GM23338 (cell line): ENCODE measurements around the gene COX15. TPM values are rescaled to one million over a fixed set of nuclear protein-coding genes. Genes with fewer than 3 reads are reported as not detected.

ENCODE experiments used
- ATAC-seq: fragments of 200-7000 bp; cut with Tn5 transposase; 3 replicates; pipeline ENCODE4 v1.9.1; 2020
- DNase-seq: peaks from one replicate; pipeline ENCODE4 v3.0.0-alpha.2; 2015; ENCODE audit warnings: low spot score
- H2AFZ ChIP-seq: fragments of 200-600 bp; sonication (generic); 2 replicates; pipeline ENCODE4 v1.8.0; 2016; ENCODE audit warnings: antibody characterized with exemption, mild to moderate bottlenecking, moderate library complexity
- H3F3A ChIP-seq: fragments of 200-600 bp; sonication (generic); replicated peaks from 2 replicates; pipeline ENCODE4 v1.8.0; 2017; ENCODE audit warnings: antibody characterized with exemption, mixed run types, low read depth
- H3K27ac ChIP-seq: fragments of 200-600 bp; sonication (generic); 2 replicates; pipeline ENCODE4 v1.6.1; 2016; ENCODE audit warnings: low read depth
- H3K27me3 ChIP-seq: fragments of 200-600 bp; sonication (generic); 2 replicates; pipeline ENCODE4 v1.8.0; 2016; ENCODE audit warnings: mild to moderate bottlenecking, mixed run types, moderate library complexity; ENCODE audit not compliant: insufficient read depth
- H3K36me3 ChIP-seq: fragments of 200-600 bp; sonication (generic); 2 replicates; pipeline ENCODE4 v1.8.0; 2016; ENCODE audit warnings: mild to moderate bottlenecking; ENCODE audit not compliant: insufficient read depth
- H3K4me1 ChIP-seq: fragments of 200-600 bp; sonication (generic); 2 replicates; pipeline ENCODE4 v1.8.0; 2016; ENCODE audit warnings: mild to moderate bottlenecking, moderate library complexity; ENCODE audit not compliant: insufficient read depth
- H3K4me2 ChIP-seq: fragments of 200-600 bp; sonication (generic); 2 replicates; pipeline ENCODE4 v1.7.1; 2017; ENCODE audit warnings: mixed run types
- H3K4me3 ChIP-seq: fragments of 200-600 bp; sonication (generic); 2 replicates; pipeline ENCODE4 v1.6.1; 2016; ENCODE audit warnings: mixed run types
- H3K79me2 ChIP-seq: fragments of 200-600 bp; sonication (generic); replicated peaks from 2 replicates; pipeline ENCODE4 v1.8.0; 2017; ENCODE audit warnings: mild to moderate bottlenecking; ENCODE audit not compliant: insufficient read depth
- H3K9me2 ChIP-seq: fragments of 200-600 bp; sonication (generic); 2 replicates; pipeline ENCODE4 v1.8.0; 2017; ENCODE audit not compliant: insufficient read depth
- H4K20me1 ChIP-seq: fragments of 200-600 bp; sonication (generic); replicated peaks from 2 replicates; pipeline ENCODE4 v1.8.0; 2017; ENCODE audit warnings: mild to moderate bottlenecking; ENCODE audit not compliant: insufficient read depth
- H3K27ac Mint-ChIP-seq: 2 replicates; pipeline ENCODE4 v1.8.0; 2020; ENCODE audit warnings: inconsistent platforms, mild to moderate bottlenecking, moderate library complexity, mixed read lengths
- H3K27me3 Mint-ChIP-seq: 3 replicates; pipeline ENCODE4 v1.8.0; 2022; ENCODE audit warnings: low read depth, mild to moderate bottlenecking, moderate library complexity, mixed read lengths, inconsistent platforms; ENCODE audit not compliant: insufficient read depth, poor library complexity
- H3K36me3 Mint-ChIP-seq: 3 replicates; pipeline ENCODE4 v1.8.0; 2021; ENCODE audit warnings: low read depth, mild to moderate bottlenecking, inconsistent platforms, moderate library complexity, mixed read lengths
- H3K4me1 Mint-ChIP-seq: 3 replicates; pipeline ENCODE4 v1.8.0; 2020; ENCODE audit warnings: mild to moderate bottlenecking, inconsistent platforms, mixed read lengths
- H3K4me3 Mint-ChIP-seq: 3 replicates; pipeline ENCODE4 v1.8.0; 2021; ENCODE audit warnings: moderate library complexity, mild to moderate bottlenecking, inconsistent platforms, mixed read lengths
- H3K9me3 Mint-ChIP-seq: 3 replicates; pipeline ENCODE4 v1.8.0; 2020; ENCODE audit warnings: moderate library complexity, mild to moderate bottlenecking, inconsistent platforms, mixed read lengths
- CREB1 ChIP-seq: fragments of 250-450 bp; sonication (Bioruptor Pico); IDR thresholded peaks from 2 replicates; pipeline ENCODE4 v1.5.0; 2020; ENCODE audit warnings: low read depth, mild to moderate bottlenecking, moderate library complexity
- EZH2 ChIP-seq: fragments of 200-600 bp; sonication (generic); IDR thresholded peaks from one replicate; pipeline ENCODE4 v1.8.0; 2017; ENCODE audit warnings: antibody characterized with exemption, mild to moderate bottlenecking, low read depth; ENCODE audit not compliant: unreplicated experiment
- EZH2phosphoT487 ChIP-seq: fragments of 200-600 bp; sonication (generic); IDR thresholded peaks from one replicate; pipeline ENCODE4 v1.8.1; 2018; ENCODE audit warnings: antibody characterized with exemption; ENCODE audit not compliant: unreplicated experiment
- NANOG ChIP-seq: IDR thresholded peaks from 2 replicates; pipeline ENCODE4 v1.6.1; 2016; ENCODE audit warnings: antibody characterized with exemption, borderline replicate concordance
- ZNF114 ChIP-seq: fragments of 250-450 bp; sonication (Bioruptor Pico); IDR thresholded peaks from 2 replicates; pipeline ENCODE4 v1.5.0; 2020; ENCODE audit warnings: mild to moderate bottlenecking, moderate library complexity
- ZNF331 ChIP-seq: fragments of 250-450 bp; sonication (Bioruptor Pico); IDR thresholded peaks from 2 replicates; pipeline ENCODE4 v1.5.0; 2020; ENCODE audit warnings: low read depth, mild to moderate bottlenecking, moderate library complexity
- polyA plus RNA-seq: library from polyadenylated mRNA; unstranded; fragments of >200 nt; fragmentation: Nextera tagmentation; extraction: Ambion mirVana; gene quantifications from 2 replicates; pipeline ENCODE4 v1.2.1, GENCODE V29; 2016
- total RNA-seq: library from RNA; depleted of rRNA; stranded (reverse); fragments of >200 nt; shearing (Covaris generic); gene quantifications from 2 replicates; pipeline ENCODE4 v1.2.3, GENCODE V29; 2014
- TF ChIP-seq, protein P1 (sequence below): IDR thresholded peaks from one replicate; pipeline ENCODE4 v1.6.1; 2018; ENCODE audit warnings: antibody characterized with exemption; ENCODE audit not compliant: unreplicated experiment
- TF ChIP-seq, protein P2 (sequence below): IDR thresholded peaks from 2 replicates; pipeline ENCODE4 v1.6.1; 2016; ENCODE audit warnings: antibody characterized with exemption
- TF ChIP-seq, protein P3 (sequence below), 2 experiments: fragments of 200-600 bp in 1 of 2; sonication (generic) in 1 of 2; conservative IDR thresholded peaks; 2 replicates each; pipeline versions ENCODE4 v1.5.1 to v1.6.1; 2016 to 2017; ENCODE audit warnings: antibody characterized with exemption in 2 of 2, low read depth in 2 of 2, mild to moderate bottlenecking in 2 of 2, moderate library complexity in 1 of 2
- TF ChIP-seq, protein P4 (sequence below): fragments of 250-450 bp; sonication (Bioruptor Pico); IDR thresholded peaks from 2 replicates; pipeline ENCODE4 v1.5.0; 2020; ENCODE audit warnings: mild to moderate bottlenecking, moderate library complexity

Gene COX15
- total and polyA plus RNA-seq, 2 experiments from 2014 or later: 22.3 to 38.1 TPM

DNA sequence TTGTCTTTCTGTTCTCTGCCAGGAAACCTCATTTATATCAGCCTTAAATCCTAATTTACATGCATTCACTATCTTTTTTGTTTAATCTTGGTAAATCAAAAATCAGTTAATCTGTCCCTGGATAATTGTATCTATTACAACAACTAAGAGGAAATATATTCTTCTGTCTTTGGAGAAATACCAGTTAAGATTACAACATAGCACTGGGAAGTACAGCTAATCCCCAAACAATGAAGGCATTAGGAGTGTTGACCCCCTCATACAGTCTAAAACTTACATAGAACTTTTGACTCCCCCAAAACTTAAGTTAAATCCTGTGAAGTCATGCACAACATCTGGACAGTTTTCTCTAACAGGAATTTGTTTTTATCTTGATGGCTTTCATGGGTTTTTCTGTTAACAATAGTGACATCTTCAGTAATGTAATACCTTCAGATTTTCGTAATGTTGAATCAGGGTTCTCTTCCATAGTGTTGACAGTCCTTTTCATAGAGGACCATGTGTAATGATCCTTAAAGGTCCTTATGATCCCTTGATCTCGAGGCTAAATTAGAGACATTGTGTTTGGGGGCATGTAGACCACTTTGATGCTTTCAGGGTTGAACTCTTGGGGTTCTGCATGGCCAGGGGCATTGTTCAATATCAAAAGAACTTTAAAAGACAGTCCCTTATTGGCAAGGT is 26.4 kb upstream of the COX15 start:
- Histone ChIP-seq H2AFZ (no peak overlapping the region), H3K4me2 (no peak overlapping the region), H3K9me2 (no peaks in the 10 kb centered on the region), H3K36me3 (peaks cover 5% of the 10 kb centered on the region; the same call in 1 of the 2 replicates), H3K27ac (no peak overlapping the region), H3K4me1 (no peaks in the 10 kb centered on the region), H3K27me3 (no peaks in the 10 kb centered on the region), H3K4me3 (no peak overlapping the region), H4K20me1 (no peaks in the 10 kb centered on the region; the same call in 1 of the 2 replicates), H3K79me2 (no peaks in the 10 kb centered on the region), H3F3A (no peaks in the 10 kb centered on the region)
- peaks cover 46% of the 10 kb centered on the region for H3K36me3 Mint-ChIP-seq
- H3K4me1 Mint-ChIP-seq: no peaks in the 10 kb centered on the region
- H3K27me3 Mint-ChIP-seq: no peaks in the 10 kb centered on the region
- no peak for ATAC-seq
- H3K9me3 Mint-ChIP-seq: no peaks in the 10 kb centered on the region
- TF ChIP-seq, protein P1, sequence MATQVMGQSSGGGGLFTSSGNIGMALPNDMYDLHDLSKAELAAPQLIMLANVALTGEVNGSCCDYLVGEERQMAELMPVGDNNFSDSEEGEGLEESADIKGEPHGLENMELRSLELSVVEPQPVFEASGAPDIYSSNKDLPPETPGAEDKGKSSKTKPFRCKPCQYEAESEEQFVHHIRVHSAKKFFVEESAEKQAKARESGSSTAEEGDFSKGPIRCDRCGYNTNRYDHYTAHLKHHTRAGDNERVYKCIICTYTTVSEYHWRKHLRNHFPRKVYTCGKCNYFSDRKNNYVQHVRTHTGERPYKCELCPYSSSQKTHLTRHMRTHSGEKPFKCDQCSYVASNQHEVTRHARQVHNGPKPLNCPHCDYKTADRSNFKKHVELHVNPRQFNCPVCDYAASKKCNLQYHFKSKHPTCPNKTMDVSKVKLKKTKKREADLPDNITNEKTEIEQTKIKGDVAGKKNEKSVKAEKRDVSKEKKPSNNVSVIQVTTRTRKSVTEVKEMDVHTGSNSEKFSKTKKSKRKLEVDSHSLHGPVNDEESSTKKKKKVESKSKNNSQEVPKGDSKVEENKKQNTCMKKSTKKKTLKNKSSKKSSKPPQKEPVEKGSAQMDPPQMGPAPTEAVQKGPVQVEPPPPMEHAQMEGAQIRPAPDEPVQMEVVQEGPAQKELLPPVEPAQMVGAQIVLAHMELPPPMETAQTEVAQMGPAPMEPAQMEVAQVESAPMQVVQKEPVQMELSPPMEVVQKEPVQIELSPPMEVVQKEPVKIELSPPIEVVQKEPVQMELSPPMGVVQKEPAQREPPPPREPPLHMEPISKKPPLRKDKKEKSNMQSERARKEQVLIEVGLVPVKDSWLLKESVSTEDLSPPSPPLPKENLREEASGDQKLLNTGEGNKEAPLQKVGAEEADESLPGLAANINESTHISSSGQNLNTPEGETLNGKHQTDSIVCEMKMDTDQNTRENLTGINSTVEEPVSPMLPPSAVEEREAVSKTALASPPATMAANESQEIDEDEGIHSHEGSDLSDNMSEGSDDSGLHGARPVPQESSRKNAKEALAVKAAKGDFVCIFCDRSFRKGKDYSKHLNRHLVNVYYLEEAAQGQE: no peak
- no peak for TF ChIP-seq ZNF114 (CRISPR knock-in tag)
- TF ChIP-seq, protein P2, sequence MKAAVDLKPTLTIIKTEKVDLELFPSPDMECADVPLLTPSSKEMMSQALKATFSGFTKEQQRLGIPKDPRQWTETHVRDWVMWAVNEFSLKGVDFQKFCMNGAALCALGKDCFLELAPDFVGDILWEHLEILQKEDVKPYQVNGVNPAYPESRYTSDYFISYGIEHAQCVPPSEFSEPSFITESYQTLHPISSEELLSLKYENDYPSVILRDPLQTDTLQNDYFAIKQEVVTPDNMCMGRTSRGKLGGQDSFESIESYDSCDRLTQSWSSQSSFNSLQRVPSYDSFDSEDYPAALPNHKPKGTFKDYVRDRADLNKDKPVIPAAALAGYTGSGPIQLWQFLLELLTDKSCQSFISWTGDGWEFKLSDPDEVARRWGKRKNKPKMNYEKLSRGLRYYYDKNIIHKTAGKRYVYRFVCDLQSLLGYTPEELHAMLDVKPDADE: no peak
- TF ChIP-seq, protein P3, sequence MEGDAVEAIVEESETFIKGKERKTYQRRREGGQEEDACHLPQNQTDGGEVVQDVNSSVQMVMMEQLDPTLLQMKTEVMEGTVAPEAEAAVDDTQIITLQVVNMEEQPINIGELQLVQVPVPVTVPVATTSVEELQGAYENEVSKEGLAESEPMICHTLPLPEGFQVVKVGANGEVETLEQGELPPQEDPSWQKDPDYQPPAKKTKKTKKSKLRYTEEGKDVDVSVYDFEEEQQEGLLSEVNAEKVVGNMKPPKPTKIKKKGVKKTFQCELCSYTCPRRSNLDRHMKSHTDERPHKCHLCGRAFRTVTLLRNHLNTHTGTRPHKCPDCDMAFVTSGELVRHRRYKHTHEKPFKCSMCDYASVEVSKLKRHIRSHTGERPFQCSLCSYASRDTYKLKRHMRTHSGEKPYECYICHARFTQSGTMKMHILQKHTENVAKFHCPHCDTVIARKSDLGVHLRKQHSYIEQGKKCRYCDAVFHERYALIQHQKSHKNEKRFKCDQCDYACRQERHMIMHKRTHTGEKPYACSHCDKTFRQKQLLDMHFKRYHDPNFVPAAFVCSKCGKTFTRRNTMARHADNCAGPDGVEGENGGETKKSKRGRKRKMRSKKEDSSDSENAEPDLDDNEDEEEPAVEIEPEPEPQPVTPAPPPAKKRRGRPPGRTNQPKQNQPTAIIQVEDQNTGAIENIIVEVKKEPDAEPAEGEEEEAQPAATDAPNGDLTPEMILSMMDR (conservative IDR thresholded peaks at IDR 0.05; ENCODE audit: low read depth in 2 of 2): no peak
- no peak for TF ChIP-seq EZH2phosphoT487
- no peak for TF ChIP-seq ZNF331 (CRISPR knock-in tag)
- no peak for TF ChIP-seq NANOG
- TF ChIP-seq CREB1 (CRISPR knock-in tag): no peak
- TF ChIP-seq EZH2: no peak
- TF ChIP-seq, protein P4, sequence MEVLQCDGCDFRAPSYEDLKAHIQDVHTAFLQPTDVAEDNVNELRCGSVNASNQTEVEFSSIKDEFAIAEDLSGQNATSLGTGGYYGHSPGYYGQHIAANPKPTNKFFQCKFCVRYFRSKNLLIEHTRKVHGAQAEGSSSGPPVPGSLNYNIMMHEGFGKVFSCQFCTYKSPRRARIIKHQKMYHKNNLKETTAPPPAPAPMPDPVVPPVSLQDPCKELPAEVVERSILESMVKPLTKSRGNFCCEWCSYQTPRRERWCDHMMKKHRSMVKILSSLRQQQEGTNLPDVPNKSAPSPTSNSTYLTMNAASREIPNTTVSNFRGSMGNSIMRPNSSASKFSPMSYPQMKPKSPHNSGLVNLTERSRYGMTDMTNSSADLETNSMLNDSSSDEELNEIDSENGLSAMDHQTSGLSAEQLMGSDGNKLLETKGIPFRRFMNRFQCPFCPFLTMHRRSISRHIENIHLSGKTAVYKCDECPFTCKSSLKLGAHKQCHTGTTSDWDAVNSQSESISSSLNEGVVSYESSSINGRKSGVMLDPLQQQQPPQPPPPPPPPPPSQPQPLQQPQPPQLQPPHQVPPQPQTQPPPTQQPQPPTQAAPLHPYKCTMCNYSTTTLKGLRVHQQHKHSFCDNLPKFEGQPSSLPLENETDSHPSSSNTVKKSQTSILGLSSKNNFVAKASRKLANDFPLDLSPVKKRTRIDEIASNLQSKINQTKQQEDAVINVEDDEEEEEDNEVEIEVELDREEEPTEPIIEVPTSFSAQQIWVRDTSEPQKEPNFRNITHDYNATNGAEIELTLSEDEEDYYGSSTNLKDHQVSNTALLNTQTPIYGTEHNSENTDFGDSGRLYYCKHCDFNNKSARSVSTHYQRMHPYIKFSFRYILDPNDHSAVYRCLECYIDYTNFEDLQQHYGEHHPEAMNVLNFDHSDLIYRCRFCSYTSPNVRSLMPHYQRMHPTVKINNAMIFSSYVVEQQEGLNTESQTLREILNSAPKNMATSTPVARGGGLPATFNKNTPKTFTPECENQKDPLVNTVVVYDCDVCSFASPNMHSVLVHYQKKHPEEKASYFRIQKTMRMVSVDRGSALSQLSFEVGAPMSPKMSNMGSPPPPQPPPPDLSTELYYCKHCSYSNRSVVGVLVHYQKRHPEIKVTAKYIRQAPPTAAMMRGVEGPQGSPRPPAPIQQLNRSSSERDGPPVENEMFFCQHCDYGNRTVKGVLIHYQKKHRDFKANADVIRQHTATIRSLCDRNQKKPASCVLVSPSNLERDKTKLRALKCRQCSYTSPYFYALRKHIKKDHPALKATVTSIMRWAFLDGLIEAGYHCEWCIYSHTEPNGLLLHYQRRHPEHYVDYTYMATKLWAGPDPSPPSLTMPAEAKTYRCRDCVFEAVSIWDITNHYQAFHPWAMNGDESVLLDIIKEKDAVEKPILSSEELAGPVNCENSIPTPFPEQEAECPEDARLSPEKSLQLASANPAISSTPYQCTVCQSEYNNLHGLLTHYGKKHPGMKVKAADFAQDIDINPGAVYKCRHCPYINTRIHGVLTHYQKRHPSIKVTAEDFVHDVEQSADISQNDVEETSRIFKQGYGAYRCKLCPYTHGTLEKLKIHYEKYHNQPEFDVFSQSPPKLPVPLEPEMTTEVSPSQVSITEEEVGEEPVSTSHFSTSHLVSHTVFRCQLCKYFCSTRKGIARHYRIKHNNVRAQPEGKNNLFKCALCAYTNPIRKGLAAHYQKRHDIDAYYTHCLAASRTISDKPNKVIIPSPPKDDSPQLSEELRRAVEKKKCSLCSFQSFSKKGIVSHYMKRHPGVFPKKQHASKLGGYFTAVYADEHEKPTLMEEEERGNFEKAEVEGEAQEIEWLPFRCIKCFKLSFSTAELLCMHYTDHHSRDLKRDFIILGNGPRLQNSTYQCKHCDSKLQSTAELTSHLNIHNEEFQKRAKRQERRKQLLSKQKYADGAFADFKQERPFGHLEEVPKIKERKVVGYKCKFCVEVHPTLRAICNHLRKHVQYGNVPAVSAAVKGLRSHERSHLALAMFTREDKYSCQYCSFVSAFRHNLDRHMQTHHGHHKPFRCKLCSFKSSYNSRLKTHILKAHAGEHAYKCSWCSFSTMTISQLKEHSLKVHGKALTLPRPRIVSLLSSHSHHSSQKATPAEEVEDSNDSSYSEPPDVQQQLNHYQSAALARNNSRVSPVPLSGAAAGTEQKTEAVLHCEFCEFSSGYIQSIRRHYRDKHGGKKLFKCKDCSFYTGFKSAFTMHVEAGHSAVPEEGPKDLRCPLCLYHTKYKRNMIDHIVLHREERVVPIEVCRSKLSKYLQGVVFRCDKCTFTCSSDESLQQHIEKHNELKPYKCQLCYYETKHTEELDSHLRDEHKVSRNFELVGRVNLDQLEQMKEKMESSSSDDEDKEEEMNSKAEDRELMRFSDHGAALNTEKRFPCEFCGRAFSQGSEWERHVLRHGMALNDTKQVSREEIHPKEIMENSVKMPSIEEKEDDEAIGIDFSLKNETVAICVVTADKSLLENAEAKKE: no peak
- H3K27ac Mint-ChIP-seq: no peak overlapping the region
- H3K4me3 Mint-ChIP-seq: no peak overlapping the region
- no peak for DNase-seq
